Left lung (tissue), 10 donors: ENCODE results near the gene GYPC. TPM values are rescaled to one million over a fixed set of nuclear protein-coding genes. Genes with fewer than 3 reads are reported as not detected.

Source experiments
- ATAC-seq: fragments of 200-7000 bp; cut with Tn5 transposase; one replicate; pipeline ENCODE4 v1.9.1; 2020; ENCODE audit warnings: moderate library complexity
- DNase-seq, 4 donors: peaks; one replicate each; pipeline ENCODE4 v3.0.0-alpha.2; 2013 to 2020
- H3K27ac ChIP-seq, 2 donors: fragments of 200-600 bp; sonication (generic) in 1 of 2; one replicate each; pipeline versions ENCODE4 v1.5.0 to v1.8.0; 2020 to 2021
- H3K27me3 ChIP-seq, 2 donors: fragments of 200-600 bp; sonication (generic) in 1 of 2; one replicate each; pipeline versions ENCODE4 v1.5.0 to v1.8.0; 2020 to 2021
- H3K36me3 ChIP-seq, 2 donors: fragments of 200-600 bp; sonication (generic) in 1 of 2; one replicate each; pipeline versions ENCODE4 v1.5.0 to v1.8.0; 2020 to 2021
- H3K4me1 ChIP-seq, 2 donors: fragments of 200-600 bp; one replicate each; pipeline ENCODE4 v1.8.0; 2021
- H3K4me3 ChIP-seq, 2 donors: fragments of 200-600 bp; sonication (generic) in 1 of 2; one replicate each; pipeline versions ENCODE4 v1.5.0 to v1.8.0; 2020 to 2021; ENCODE audit warnings: mild to moderate bottlenecking in 1 of 2
- H3K9me3 ChIP-seq, 2 donors: fragments of 200-600 bp; sonication (generic) in 1 of 2; one replicate each; pipeline versions ENCODE4 v1.5.0 to v1.8.0; 2020 to 2021
- CTCF ChIP-seq, 2 donors: fragments of 200-600 bp; sonication (generic) in 1 of 2; IDR thresholded peaks; one replicate each; pipeline versions ENCODE4 v1.5.0 to v1.8.0; 2021; ENCODE audit warnings: antibody characterized with exemption in 2 of 2
- intact Hi-C, 2 donors: fragments of 100-400 bp; cut with DNase I; formaldehyde crosslinking; loops; one replicate each; pipeline versions ENCODE4 v1.11.2 to v1.14.2; 2022
- polyA plus RNA-seq, 6 donors: library from polyadenylated mRNA; unstranded; fragments of 120-200 nt; gene quantifications; one replicate each; pipeline ENCODE4 v1.2.1, GENCODE V29; 2013; ENCODE audit not compliant: insufficient read length in 6 of 6
- total RNA-seq, 2 donors: library from RNA; stranded (reverse); fragmentation: NEBNext Ultra II Directional; extraction: Animal tissue kit (Norgen Biotek cat#: 25700); gene quantifications; one replicate each; pipeline ENCODE4 v1.2.1, GENCODE V29; 2021
- donor health status: DM: no; HTN: yes; CAD: no.
- donor health status: DM: no; HTN: no; CAD: no.

The GYPC gene
- total and polyA plus RNA-seq, 8 donors = 44.0 to 92.8 (median 73.9) TPM

DNA sequence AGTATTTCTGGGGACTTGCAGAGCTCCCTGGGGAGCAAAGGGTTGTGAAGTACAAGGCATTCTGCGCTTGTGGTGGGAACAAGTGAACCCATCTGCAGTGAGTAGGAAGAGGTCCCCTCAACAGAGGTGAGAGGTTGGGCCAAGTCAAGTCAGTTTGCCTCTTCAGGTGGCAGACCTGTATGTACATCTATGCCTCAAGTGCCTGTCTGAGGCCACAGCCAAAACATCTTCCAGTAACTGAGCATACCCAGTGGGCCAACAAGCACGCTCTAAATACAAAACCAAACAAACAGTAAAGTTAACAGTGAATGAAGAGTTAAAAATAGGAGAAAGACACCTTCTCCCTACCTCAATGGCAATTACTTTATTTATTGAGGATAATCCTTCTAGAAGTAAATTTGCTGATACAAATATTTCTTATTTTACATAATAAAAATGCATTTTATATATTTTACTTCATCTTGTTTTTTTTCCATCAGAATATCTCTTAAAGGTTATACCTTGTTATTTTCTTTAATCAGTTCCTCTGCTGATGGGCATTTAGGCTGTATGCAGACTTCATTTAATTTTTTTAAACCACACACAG, 2.5 kb downstream of the GYPC start:
- intact Hi-C loops = no loop called here
- ATAC-seq (no peak), DNase-seq (no peak)
- peak overlapping the region; percentile 95 to 96 for H3K27ac ChIP-seq
- H3K4me1 ChIP-seq = peaks cover 27 to 94% of the 10 kb centered on the region in 2 donors
- H3K27me3 ChIP-seq = peaks cover 0 to 12% of the 10 kb centered on the region in 2 donors
- TF ChIP-seq CTCF (IDR thresholded peaks at IDR 0.05) = no peak
- no peaks in the 10 kb centered on the region for H3K36me3 ChIP-seq
- H3K4me3 ChIP-seq = peak overlapping the region in 1 of 2 donors; percentile 68
- H3K9me3 ChIP-seq = no peaks in the 10 kb centered on the region

- ATAC-seq = peak; percentile 34
- peak in 3 of 4 donors; percentile 30 to 83 (median 51) for DNase-seq
- TF ChIP-seq CTCF (IDR thresholded peaks at IDR 0.05) = no peak
These were observed 3.1 kb downstream of the GYPC start for GRCh38 chr2:126658905-126659561.

GRCh38 chr2:126659562-126660467, 3.9 kb downstream of the GYPC start:
- H3K27me3 ChIP-seq = peaks cover 0 to 12% of the 10 kb centered on the region in 2 donors
- peaks cover 32 to 100% of the 10 kb centered on the region in 2 donors for H3K4me1 ChIP-seq
- no peak for ATAC-seq
- no peak for DNase-seq
- no peaks in the 10 kb centered on the region for H3K36me3 ChIP-seq
- H3K27ac ChIP-seq = peak overlapping the region; percentile 95 to 96
- no peak for TF ChIP-seq CTCF (IDR thresholded peaks at IDR 0.05)
- no peaks in the 10 kb centered on the region for H3K9me3 ChIP-seq
- no peak overlapping the region for H3K4me3 ChIP-seq
- intact Hi-C loops = no loop called here

More at GRCh38 chr2:126658905-126659561, 3.1 kb downstream of the GYPC start:
- intact Hi-C loops = no loop called here
- no peaks in the 10 kb centered on the region for H3K9me3 ChIP-seq
- peaks cover 0 to 12% of the 10 kb centered on the region in 2 donors for H3K27me3 ChIP-seq
- peak overlapping the region in 1 of 2 donors; percentile 68 for H3K4me3 ChIP-seq
- peak overlapping the region; percentile 95 to 96 for H3K27ac ChIP-seq
- H3K36me3 ChIP-seq = no peaks in the 10 kb centered on the region
- H3K4me1 ChIP-seq = peaks cover 27 to 97% of the 10 kb centered on the region in 2 donors

- Histone ChIP-seq H3K9me3 (no peaks in the 10 kb centered on the region), H3K4me3 (no peak overlapping the region), H3K4me1 (peaks cover 23 to 100% of the 10 kb centered on the region in 2 donors), H3K27me3 (peaks cover 0 to 7% of the 10 kb centered on the region in 2 donors), H3K27ac (peak overlapping the region in 1 of 2 donors; percentile 96), H3K36me3 (no peaks in the 10 kb centered on the region)
- no peak for ATAC-seq
- intact Hi-C loops = no loop called here
- DNase-seq = no peak
- no peak for TF ChIP-seq CTCF (IDR thresholded peaks at IDR 0.05)
These were observed 5.0 kb downstream of the GYPC start for GRCh38 chr2:126660971-126661370.
